ENCODE data around the gene BLCAP.
"Not testable (repeated sequence)": the region's sequence is repeated elsewhere in the genome, so short reads cannot be mapped to it uniquely, and the experiment has no call there.

Gene BLCAP

DNA sequence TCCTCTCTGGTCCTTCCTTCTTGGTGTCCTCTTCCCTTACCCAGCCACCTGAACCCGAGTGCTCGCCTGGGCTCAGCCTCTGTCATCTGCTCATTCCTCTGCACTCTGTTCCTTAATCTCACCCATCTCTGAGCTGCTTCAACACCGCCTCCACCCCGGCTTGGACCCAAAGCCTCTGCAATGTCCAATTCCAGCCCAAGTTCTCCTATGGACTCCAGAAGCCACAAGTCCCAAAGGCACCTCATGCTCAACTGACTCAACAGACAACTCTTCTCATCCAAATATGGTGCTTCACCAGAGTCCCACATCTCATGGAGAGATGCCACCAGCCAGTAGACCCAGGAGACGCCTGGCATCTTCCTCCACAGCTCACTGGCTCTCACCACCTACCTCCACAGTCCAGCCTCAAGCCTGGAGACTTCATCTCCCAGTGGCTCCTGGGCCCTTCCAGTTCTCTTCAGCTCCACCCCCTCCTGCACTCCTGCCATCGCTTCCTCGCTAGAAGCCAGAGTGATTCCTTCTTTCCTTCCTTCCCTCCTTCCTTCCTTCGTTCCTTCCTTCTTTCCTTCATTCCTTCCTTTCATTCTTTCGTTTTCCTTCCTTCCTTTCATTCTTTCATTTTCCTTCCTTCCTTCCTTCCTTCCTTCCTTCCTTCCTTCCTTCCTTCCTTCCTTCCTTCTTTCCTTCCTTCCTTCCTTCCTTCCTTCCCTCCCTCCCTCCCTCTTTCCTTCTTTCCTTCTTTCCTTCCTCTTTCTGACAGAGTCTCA lies 47.6 kb downstream of the BLCAP start:
- DNase-seq, result no peak

GRCh38 chr20:37479266-37479665 lies 48.4 kb downstream of the BLCAP start:
- no peak for DNase-seq

DNA sequence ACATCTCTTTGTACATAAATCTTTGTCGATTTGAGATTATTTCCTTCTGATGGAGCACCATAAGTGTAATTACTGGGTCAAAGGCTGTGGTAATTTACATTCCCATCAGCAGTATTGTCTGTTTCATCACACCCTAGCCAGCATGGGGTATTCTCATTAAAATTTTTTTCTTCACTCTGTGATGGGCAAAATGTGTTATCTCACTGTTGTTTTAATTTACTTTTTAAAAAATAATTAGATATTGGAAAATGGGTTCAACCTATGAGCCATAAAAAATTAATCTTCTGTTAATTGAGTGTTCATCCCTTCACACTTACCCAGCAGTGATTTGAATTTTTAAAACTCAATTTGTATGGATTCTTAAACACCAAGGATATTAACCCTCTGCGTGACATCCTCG lies 50.6 kb downstream of the BLCAP start:
- no peak for DNase-seq

DNA sequence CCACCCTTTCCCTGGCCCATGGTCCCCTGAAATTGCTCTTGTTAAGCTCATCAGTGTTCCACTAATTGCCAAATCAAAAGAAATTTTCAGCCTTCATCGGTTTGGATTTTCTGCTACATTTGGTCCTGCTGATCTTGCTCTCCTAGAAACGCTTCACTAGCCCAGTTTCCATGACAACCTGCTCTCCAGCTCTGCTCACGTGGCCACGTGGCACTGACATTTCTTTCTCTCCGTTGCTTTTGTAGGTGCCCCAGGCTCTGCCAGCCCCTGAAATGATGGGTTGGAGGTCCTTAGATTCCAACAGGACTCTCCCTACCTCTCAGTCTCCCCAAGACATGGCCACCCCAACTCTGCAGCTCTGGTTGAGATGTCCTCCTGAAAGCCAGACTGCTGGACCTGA lies 52.4 kb downstream of the BLCAP start:
- DNase-seq, result no peak

DNA sequence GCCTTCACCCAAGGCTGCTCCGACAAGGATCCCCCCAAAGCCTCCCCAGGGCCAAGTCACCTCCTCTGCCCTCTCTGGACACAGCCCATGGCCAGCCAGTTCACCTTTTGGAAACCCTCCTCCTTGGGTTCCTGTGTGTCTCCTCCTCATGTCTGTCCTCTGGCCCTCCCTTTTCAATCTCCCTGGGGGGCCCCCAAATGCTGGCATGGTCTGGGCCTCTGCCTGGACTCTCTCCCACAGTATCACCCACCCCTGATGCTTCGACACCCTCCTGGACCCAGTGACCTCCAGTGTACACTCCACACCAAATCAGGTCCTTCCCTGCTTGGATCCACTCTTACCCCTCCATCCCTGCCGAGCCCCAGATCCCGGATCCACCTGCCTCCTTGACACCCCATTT lies 53.3 kb downstream of the BLCAP start:
- DNase-seq, result no peak

- no peak for DNase-seq
Observed at GRCh38 chr20:37473249-37474000, 54.3 kb downstream of the BLCAP start.

GRCh38 chr20:37472435-37472834 lies 55.2 kb downstream of the BLCAP start:
- not testable (repeated sequence) for DNase-seq

DNA sequence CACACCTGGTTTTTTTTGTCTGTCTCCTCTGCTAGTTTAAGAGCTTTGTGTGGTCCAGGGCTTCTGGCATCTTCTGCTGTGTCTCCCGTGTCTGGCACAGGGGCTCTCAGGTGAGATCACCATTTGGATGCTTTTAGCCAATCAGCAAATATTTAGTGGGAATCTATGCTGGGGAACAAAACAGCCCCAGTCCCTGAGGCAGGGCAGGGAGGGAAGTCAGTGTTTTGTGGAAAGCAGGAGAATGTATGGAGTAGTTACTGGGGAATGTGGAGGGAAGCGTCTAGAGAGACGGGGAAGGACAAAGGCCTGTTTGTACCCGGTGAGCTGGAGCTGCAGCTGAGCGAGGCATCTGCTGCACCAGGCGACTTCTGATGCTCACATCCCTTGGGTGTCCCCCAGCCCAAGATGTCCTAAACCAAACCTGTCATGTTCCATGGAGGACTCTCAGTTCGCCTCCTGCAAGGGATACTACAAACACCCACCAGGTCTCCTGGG lies 55.9 kb downstream of the BLCAP start:
- DNase-seq, result no peak

- DNase-seq, result not testable (repeated sequence)
Observed at GRCh38 chr20:37470190-37470589, 57.5 kb downstream of the BLCAP start.

GRCh38 chr20:37469531-37469930 lies 58.1 kb downstream of the BLCAP start:
- no peak for DNase-seq

DNA sequence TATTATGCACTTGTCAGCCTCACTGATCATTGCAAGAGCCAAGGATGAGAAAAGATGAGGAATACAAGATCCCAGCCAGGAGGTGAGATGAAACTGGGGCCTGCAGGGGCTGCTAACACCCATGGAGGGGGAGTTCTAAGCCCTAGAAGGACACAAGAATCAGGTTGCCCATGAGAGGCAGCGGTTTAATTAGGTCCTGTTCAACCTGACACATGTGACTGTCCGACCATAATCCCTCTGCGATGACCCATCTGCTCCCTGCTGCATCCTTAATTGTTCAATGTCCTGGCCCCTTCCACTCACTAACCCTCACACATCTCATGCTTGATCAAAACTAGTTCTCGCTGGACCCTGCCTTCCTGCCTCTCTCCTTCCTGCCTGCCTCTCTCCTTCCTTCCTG lies 58.8 kb downstream of the BLCAP start:
- DNase-seq, result no peak
